Common myeloid progenitor, CD34-positive (primary cell): ENCODE results near the gene SH2D1A.

Source experiments
- CTCF ChIA-PET: fragments of 350-600 bp; sonication (Branson Sonifier 250); formaldehyde crosslinking; loops from one replicate; lab custom pipeline; 2021; ENCODE audit warnings: antibody characterized with exemption; lab: Charles Lee
- POLR2A ChIA-PET: fragments of 350-600 bp; sonication (Branson Sonifier 250); formaldehyde crosslinking; loops from one replicate; lab custom pipeline; 2021; ENCODE audit warnings: antibody characterized with exemption; lab: Charles Lee
- DNase-seq, 3 donors: peaks; one replicate each; pipeline versions ENCODE4 v3.0.0 to v3.0.0-alpha.2; 2013
- H3K27ac ChIP-seq, 2 experiments: 1 replicate in 1 of 2; 2 replicates in 1 of 2; pipeline ENCODE4 v1.7.0; 2013; ENCODE audit warnings: inconsistent platforms in 2 of 2, low read length in 2 of 2, mild to moderate bottlenecking in 2 of 2, low read depth in 1 of 2, moderate library complexity in 1 of 2; ENCODE audit not compliant: severe bottlenecking in 2 of 2, insufficient read depth in 1 of 2, poor library complexity in 1 of 2
- H3K27me3 ChIP-seq, 5 experiments: replicated peaks in 2 of 5; 1 replicate in 3 of 5; 2 replicates in 2 of 5; pipeline versions ENCODE4 v1.6.1 to v1.7.0; 2013; ENCODE audit warnings: low read length in 4 of 5, mild to moderate bottlenecking in 2 of 5, moderate library complexity in 2 of 5, inconsistent platforms in 1 of 5; ENCODE audit not compliant: insufficient read depth in 5 of 5, control insufficient read depth in 4 of 5
- H3K36me3 ChIP-seq, 4 experiments: 1 replicate in 2 of 4; 2 replicates in 2 of 4; pipeline versions ENCODE4 v1.6.1 to v1.7.0; 2013; ENCODE audit warnings: low read length in 3 of 4, control low read depth in 1 of 4, mild to moderate bottlenecking in 1 of 4; ENCODE audit not compliant: control insufficient read depth in 4 of 4, insufficient read depth in 4 of 4
- H3K4me1 ChIP-seq, 4 experiments: 1 replicate in 3 of 4; 2 replicates in 1 of 4; pipeline versions ENCODE4 v1.6.1 to v1.7.1; 2013; ENCODE audit warnings: low read length in 3 of 4, mild to moderate bottlenecking in 3 of 4, control low read depth in 1 of 4, inconsistent platforms in 1 of 4, moderate library complexity in 1 of 4; ENCODE audit not compliant: control insufficient read depth in 4 of 4, insufficient read depth in 4 of 4; ENCODE audit errors: control extremely low read depth in 1 of 4
- H3K4me3 ChIP-seq, 7 experiments: 1 replicate in 4 of 7; 2 replicates in 3 of 7; pipeline versions ENCODE4 v1.5.1 to v1.7.0; 2013; ENCODE audit warnings: mild to moderate bottlenecking in 7 of 7, low read length in 6 of 7, moderate library complexity in 6 of 7, inconsistent platforms in 2 of 7, low read depth in 2 of 7, control low read depth in 1 of 7; ENCODE audit not compliant: insufficient read depth in 4 of 7, control insufficient read depth in 1 of 7; ENCODE audit errors: extremely low read depth in 1 of 7
- H3K9me3 ChIP-seq, 5 experiments: 1 replicate in 4 of 5; 2 replicates in 1 of 5; pipeline versions ENCODE4 v1.6.1 to v1.7.1; 2013; ENCODE audit warnings: low read length in 4 of 5, mild to moderate bottlenecking in 2 of 5, inconsistent platforms in 1 of 5, low read depth in 1 of 5, moderate library complexity in 1 of 5; ENCODE audit not compliant: control insufficient read depth in 4 of 5, insufficient read depth in 2 of 5; ENCODE audit errors: control extremely low read depth in 1 of 5
- WGBS: methylation state at CpG from one replicate; pipeline ENCODE4 v1.1.5; 2013; ENCODE audit not compliant: insufficient coverage; 5-methylcytosine and 5-hydroxymethylcytosine counted together

SH2D1A gene

GRCh38 chrX:124341396-124342132, 4.8 kb upstream of the SH2D1A start:
- POLR2A ChIA-PET = no interaction called here
- Histone ChIP-seq H3K9me3 (no peaks in the 10 kb centered on the region), H3K27ac (no peak overlapping the region), H3K36me3 (no peaks in the 10 kb centered on the region), H3K27me3 (no peaks in the 10 kb centered on the region), H3K4me1 (peaks cover 0 to 4% (median 0%) of the 10 kb centered on the region in 4 experiments), H3K4me3 (no peak overlapping the region)
- peak in 2 of 3 donors; percentile 18 to 45 for DNase-seq
- 0% methylated on average over 1 of the region's 7 CpGs for WGBS
- CTCF ChIA-PET = no interaction called here

DNA sequence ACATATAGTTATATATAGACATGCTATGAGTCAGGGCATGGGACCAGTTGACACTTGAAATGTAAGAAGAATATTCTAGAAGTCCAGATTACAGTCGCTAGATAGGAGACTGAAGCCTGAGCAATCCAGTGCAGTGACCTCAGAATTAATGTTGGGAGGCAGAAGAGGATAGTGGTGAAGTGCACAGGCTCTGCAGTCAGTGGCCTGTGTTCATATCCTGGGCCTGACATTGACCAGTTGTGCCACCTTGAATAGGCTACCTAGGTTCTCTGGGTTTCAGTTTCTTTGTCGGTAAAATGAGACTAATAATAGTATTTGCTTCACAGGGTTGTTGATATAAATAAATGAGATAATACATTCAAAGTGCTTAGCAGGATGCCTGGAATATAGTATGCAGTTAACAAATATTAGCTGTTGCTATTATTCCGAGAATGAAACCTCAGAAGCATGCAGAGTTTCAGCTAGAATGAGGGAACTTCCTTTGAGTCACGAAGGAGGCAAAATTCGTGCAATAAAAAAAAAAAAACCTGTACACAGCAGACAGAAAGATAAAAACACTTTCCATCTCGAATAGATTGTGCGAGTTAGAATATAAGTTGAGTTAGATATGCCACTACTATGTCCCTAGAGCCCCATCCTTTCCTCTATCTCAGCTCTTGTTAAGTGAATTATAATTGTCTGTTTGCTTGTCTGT, 4.0 kb upstream of the SH2D1A start:
- WGBS = 100% methylated on average over 2 of the region's 7 CpGs
- DNase-seq = no peak
- CTCF ChIA-PET = no interaction called here
- Histone ChIP-seq H3K4me3 (no peak overlapping the region), H3K36me3 (no peaks in the 10 kb centered on the region), H3K27ac (no peak overlapping the region), H3K9me3 (no peaks in the 10 kb centered on the region), H3K4me1 (peaks cover 0 to 4% (median 0%) of the 10 kb centered on the region in 4 experiments), H3K27me3 (no peaks in the 10 kb centered on the region)
- POLR2A ChIA-PET = no interaction called here

- ChIA-PET POLR2A (no interaction called here), CTCF (no interaction called here)
- no peaks in the 10 kb centered on the region for H3K27me3 ChIP-seq
- no peaks in the 10 kb centered on the region for H3K9me3 ChIP-seq
- H3K36me3 ChIP-seq = no peaks in the 10 kb centered on the region
- no peak overlapping the region for H3K4me3 ChIP-seq
- peaks cover 0 to 4% (median 0%) of the 10 kb centered on the region in 4 experiments for H3K4me1 ChIP-seq
- no peak overlapping the region for H3K27ac ChIP-seq
- DNase-seq = no peak
Observed at GRCh38 chrX:124343016-124343415, 3.3 kb upstream of the SH2D1A start.

DNA sequence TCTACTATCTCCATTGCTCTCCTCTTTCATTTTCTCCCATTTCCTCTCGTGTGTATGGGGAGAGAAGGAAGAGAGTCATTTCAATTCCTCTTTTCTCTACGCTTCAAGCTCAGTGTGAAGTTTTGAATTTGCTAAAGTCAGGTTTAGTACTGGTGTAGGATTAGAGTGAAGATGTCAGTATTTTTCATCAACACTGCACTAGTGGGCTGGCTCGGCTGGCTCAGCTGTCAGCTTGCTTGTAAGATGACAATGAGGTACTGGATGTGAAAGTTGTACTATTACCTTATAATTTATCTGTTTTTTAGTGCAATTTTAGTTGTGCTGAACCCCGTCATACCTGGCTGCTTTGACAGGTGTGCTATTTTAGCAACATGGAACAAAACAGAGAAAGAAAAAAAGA, 2.1 kb upstream of the SH2D1A start:
- Histone ChIP-seq H3K36me3 (no peaks in the 10 kb centered on the region), H3K9me3 (no peaks in the 10 kb centered on the region), H3K4me3 (no peak overlapping the region), H3K27me3 (no peaks in the 10 kb centered on the region), H3K27ac (no peak overlapping the region), H3K4me1 (peaks cover 0 to 4% (median 0%) of the 10 kb centered on the region in 4 experiments)
- CTCF ChIA-PET = no interaction called here
- POLR2A ChIA-PET = no interaction called here
- no peak for DNase-seq
- WGBS = 78% methylated on average over 3 of the region's 4 CpGs

DNA sequence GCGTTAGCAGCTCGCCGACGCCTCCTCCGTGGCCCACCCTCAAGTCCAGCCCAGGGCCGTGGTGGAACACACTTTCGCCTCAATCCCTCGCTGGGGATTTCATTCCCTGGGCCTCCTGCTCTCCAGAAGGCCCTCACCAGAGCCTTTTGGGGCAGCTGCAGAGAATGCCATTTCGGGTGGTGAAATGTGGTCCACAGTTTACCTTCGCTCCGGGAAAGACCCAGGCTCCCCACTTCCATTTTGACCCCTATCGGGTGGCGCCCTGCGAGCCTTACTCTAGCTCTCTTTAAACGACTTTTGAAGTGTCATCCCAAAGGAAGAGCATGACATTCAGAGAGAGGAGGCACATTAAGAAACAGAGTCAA, 496 bp downstream of the SH2D1A start:
- Histone ChIP-seq H3K27ac (no peak overlapping the region), H3K4me3 (no peak overlapping the region), H3K9me3 (no peaks in the 10 kb centered on the region), H3K4me1 (no peaks in the 10 kb centered on the region), H3K36me3 (no peaks in the 10 kb centered on the region), H3K27me3 (no peaks in the 10 kb centered on the region)
- CTCF ChIA-PET = no interaction called here
- WGBS = 84% methylated on average over 15 of the region's 15 CpGs
- POLR2A ChIA-PET = no interaction called here
- no peak for DNase-seq

GRCh38 chrX:124347242-124347641, 879 bp downstream of the SH2D1A start:
- Histone ChIP-seq H3K36me3 (no peaks in the 10 kb centered on the region), H3K27me3 (no peaks in the 10 kb centered on the region), H3K27ac (no peak overlapping the region), H3K4me3 (no peak overlapping the region), H3K9me3 (no peaks in the 10 kb centered on the region), H3K4me1 (no peaks in the 10 kb centered on the region)
- WGBS = 76% methylated on average over 5 of the region's 5 CpGs
- CTCF ChIA-PET = no interaction called here
- no peak for DNase-seq
- POLR2A ChIA-PET = no interaction called here

- Histone ChIP-seq H3K27me3 (no peaks in the 10 kb centered on the region), H3K36me3 (no peaks in the 10 kb centered on the region), H3K9me3 (no peaks in the 10 kb centered on the region), H3K4me1 (no peaks in the 10 kb centered on the region), H3K27ac (no peak overlapping the region), H3K4me3 (no peak overlapping the region)
- ChIA-PET POLR2A (no interaction called here), CTCF (interaction anchor here (1.3 kb wide), 1 partner anchor 14 kb away, joined by 4 read pairs; no protein-coding TSS in a partner anchor)
- 84% methylated on average over 5 of the region's 5 CpGs for WGBS
- DNase-seq = no peak
Observed at GRCh38 chrX:124348182-124348581, 1.8 kb downstream of the SH2D1A start.
